Osteocyte (in vitro differentiated cells): ENCODE measurements around the gene EOMES. TPM values are rescaled to one million over a fixed set of nuclear protein-coding genes. Genes with fewer than 3 reads are reported as not detected.

Experiments used
- DNase-seq: peaks from one replicate; pipeline ENCODE4 v3.0.0; 2021; ENCODE audit warnings: mixed read lengths; ENCODE audit not compliant: unreplicated experiment; ENCODE audit errors: extremely low spot score
- H3K27ac Mint-ChIP-seq: one replicate; pipeline ENCODE4 v1.8.0; 2021; ENCODE audit warnings: mild to moderate bottlenecking, mixed read lengths; ENCODE audit not compliant: unreplicated experiment
- H3K27me3 Mint-ChIP-seq: one replicate; pipeline ENCODE4 v1.8.0; 2021; ENCODE audit warnings: mixed read lengths; ENCODE audit not compliant: unreplicated experiment
- H3K36me3 Mint-ChIP-seq: one replicate; pipeline ENCODE4 v1.8.0; 2021; ENCODE audit warnings: mixed read lengths; ENCODE audit not compliant: unreplicated experiment
- H3K4me1 Mint-ChIP-seq: one replicate; pipeline ENCODE4 v1.8.0; 2021; ENCODE audit warnings: mixed read lengths; ENCODE audit not compliant: unreplicated experiment
- H3K4me3 Mint-ChIP-seq: one replicate; pipeline ENCODE4 v1.8.0; 2021; ENCODE audit warnings: mild to moderate bottlenecking, moderate library complexity, mixed read lengths; ENCODE audit not compliant: unreplicated experiment
- H3K9me3 Mint-ChIP-seq: one replicate; pipeline ENCODE4 v1.8.0; 2021; ENCODE audit warnings: mixed read lengths; ENCODE audit not compliant: unreplicated experiment
- total RNA-seq: library from RNA; stranded (reverse); gene quantifications from 2 replicates; pipeline ENCODE4 v1.2.1, GENCODE V29; 2021
- TF ChIP-seq, protein P1 (sequence below): fragments of 200-600 bp; sonication (generic); IDR thresholded peaks from 2 replicates; pipeline ENCODE4 v1.5.0; 2021; ENCODE audit warnings: antibody characterized with exemption, mild to moderate bottlenecking, moderate library complexity

Gene EOMES
- total RNA-seq, 1 donor from 2014 or later: not detected

DNA sequence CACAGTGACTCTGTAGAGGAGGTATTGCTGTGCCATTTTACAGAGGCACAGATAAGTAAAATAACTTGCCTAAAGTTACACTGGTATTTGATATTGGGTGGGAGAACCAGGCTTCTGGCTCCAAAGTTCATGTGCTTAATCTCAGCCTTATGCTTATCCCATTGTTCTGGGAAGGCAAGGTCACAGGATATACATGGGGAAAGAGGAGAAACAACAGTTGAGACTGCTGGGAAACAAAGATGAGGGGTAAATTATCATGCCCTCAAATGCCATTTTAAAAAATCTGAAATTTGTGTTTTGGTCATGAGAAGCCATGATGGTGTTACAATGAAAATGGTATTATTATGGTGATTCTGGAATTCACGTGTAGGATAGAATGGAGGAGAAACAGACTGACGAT lies 54.4 kb downstream of the EOMES start:
- no peak overlapping the region for H3K27ac Mint-ChIP-seq
- no peak for DNase-seq
- no peaks in the 10 kb centered on the region for H3K9me3 Mint-ChIP-seq
- H3K4me3 Mint-ChIP-seq: no peak overlapping the region
- H3K36me3 Mint-ChIP-seq: no peaks in the 10 kb centered on the region
- TF ChIP-seq, protein P1, sequence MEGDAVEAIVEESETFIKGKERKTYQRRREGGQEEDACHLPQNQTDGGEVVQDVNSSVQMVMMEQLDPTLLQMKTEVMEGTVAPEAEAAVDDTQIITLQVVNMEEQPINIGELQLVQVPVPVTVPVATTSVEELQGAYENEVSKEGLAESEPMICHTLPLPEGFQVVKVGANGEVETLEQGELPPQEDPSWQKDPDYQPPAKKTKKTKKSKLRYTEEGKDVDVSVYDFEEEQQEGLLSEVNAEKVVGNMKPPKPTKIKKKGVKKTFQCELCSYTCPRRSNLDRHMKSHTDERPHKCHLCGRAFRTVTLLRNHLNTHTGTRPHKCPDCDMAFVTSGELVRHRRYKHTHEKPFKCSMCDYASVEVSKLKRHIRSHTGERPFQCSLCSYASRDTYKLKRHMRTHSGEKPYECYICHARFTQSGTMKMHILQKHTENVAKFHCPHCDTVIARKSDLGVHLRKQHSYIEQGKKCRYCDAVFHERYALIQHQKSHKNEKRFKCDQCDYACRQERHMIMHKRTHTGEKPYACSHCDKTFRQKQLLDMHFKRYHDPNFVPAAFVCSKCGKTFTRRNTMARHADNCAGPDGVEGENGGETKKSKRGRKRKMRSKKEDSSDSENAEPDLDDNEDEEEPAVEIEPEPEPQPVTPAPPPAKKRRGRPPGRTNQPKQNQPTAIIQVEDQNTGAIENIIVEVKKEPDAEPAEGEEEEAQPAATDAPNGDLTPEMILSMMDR: no peak
- peaks cover 9% of the 10 kb centered on the region for H3K4me1 Mint-ChIP-seq
- H3K27me3 Mint-ChIP-seq: no peaks in the 10 kb centered on the region

DNA sequence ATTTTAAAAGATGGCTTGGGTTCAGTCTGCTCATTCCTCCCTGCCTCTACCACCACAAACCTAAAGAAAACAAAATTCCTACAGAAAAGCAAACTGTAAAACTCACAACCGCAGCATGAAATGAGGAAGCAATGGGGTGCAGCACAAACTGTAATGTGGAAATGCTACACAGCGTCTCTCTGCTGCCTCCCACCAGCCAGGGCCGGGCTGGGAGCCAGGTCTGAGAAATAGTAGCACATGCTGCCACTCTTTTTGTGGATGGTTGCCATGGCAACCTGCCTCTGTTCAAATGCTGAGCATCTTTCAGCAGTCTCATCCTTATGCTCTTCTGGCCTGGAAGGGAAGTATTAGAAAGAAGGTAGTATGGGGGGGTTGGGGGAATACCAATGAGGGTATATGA lies 55.4 kb downstream of the EOMES start:
- peak overlapping the region; percentile 44 for H3K4me3 Mint-ChIP-seq
- DNase-seq: peak; percentile 92

DNA sequence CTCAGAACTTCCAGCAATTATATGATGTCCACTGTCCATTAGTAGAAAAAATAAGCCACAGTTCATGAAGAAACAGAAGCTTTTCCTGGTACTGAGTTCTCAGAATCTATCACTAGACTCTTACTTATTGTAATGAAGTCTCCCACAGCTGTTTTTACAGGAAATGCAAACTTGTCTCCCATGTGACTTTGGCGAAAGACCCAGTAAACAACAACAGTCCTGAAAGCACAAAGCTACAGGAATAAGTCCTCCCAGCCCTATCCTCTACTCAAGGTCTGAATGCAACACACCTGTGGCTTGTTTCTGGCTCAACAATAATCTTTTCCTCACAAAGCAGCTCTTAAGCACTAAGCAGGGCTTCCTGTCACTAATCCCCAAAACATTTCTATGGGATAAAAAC lies 55.9 kb downstream of the EOMES start:
- Mint-ChIP-seq H3K4me1 (peaks cover 9% of the 10 kb centered on the region), H3K9me3 (no peaks in the 10 kb centered on the region), H3K4me3 (peak overlapping the region; percentile 44), H3K36me3 (no peaks in the 10 kb centered on the region), H3K27me3 (no peaks in the 10 kb centered on the region), H3K27ac (peak overlapping the region; percentile 80)
- TF ChIP-seq, protein P1: no peak
- no peak for DNase-seq

More for the DNA sequence above, 55.4 kb downstream of the EOMES start:
- H3K9me3 Mint-ChIP-seq: no peaks in the 10 kb centered on the region
- peaks cover 9% of the 10 kb centered on the region for H3K4me1 Mint-ChIP-seq
- TF ChIP-seq, protein P1: peak; percentile 47
- H3K27ac Mint-ChIP-seq: peak overlapping the region; percentile 80
- H3K36me3 Mint-ChIP-seq: no peaks in the 10 kb centered on the region
- no peaks in the 10 kb centered on the region for H3K27me3 Mint-ChIP-seq

Other genes starting within 250 kb of the EOMES start
- 78.8 and 83.7 TPM in 2 replicates for gene SLC4A7, start 237.9 kb downstream of the EOMES start, total RNA-seq